Testis (tissue), 2 donors: Measurements from ENCODE around the gene PPARD.

ENCODE experiments used
- CTCF ChIP-seq, 3 experiments: fragments of 450-650 bp in 2 of 3; fragments of 200-600 bp in 1 of 3; sonication (generic) in 1 of 3; IDR thresholded peaks; one replicate each; pipeline ENCODE4 v1.5.1; 2016 to 2019; ENCODE audit warnings: antibody characterized with exemption in 3 of 3, mild to moderate bottlenecking in 2 of 3, moderate library complexity in 1 of 3
- POLR2A ChIP-seq: fragments of 450-650 bp; IDR thresholded peaks from one replicate; pipeline ENCODE4 v1.6.1; 2017; ENCODE audit warnings: antibody characterized with exemption, mild to moderate bottlenecking, moderate library complexity

- no peak for TF ChIP-seq CTCF (IDR thresholded peaks at IDR 0.05)
- TF ChIP-seq POLR2A, result no peak
These were observed 97.0 kb downstream of the PPARD start for GRCh38 chr6:35439308-35439707.
